Thymus (tissue), 11 donors: ENCODE results near the gene LASP1NB.

ENCODE experiments used
- DNase-seq, 9 donors: peaks; one replicate each; pipeline ENCODE4 v3.0.0-alpha.2; 2013; ENCODE audit warnings: low spot score in 9 of 9, low read depth in 6 of 9, missing footprints in 1 of 9
- H3K27ac ChIP-seq, 2 donors: one replicate each; pipeline ENCODE4 v1.5.1; 2013; ENCODE audit warnings: control low read depth in 1 of 2, low read depth in 1 of 2, low read length in 1 of 2, mild to moderate bottlenecking in 1 of 2, moderate library complexity in 1 of 2
- H3K27me3 ChIP-seq, 2 donors: one replicate each; pipeline ENCODE4 v1.5.1; 2013; ENCODE audit warnings: low read length in 1 of 2; ENCODE audit not compliant: control insufficient read depth in 2 of 2, insufficient read depth in 1 of 2
- H3K36me3 ChIP-seq, 2 donors: one replicate each; pipeline ENCODE4 v1.5.1; 2013; ENCODE audit warnings: low read length in 1 of 2, mild to moderate bottlenecking in 1 of 2, moderate library complexity in 1 of 2; ENCODE audit not compliant: control insufficient read depth in 2 of 2, insufficient read depth in 2 of 2
- H3K4me1 ChIP-seq, 2 donors: one replicate each; pipeline ENCODE4 v1.5.1; 2013; ENCODE audit warnings: low read length in 2 of 2; ENCODE audit not compliant: control insufficient read depth in 2 of 2, insufficient read depth in 2 of 2
- H3K4me3 ChIP-seq, 2 donors: one replicate each; pipeline ENCODE4 v1.5.1; 2013; ENCODE audit warnings: low read length in 2 of 2, control low read depth in 1 of 2, mild to moderate bottlenecking in 1 of 2
- H3K9me3 ChIP-seq, 2 donors: one replicate each; pipeline ENCODE4 v1.5.1; 2013; ENCODE audit warnings: low read length in 1 of 2, mild to moderate bottlenecking in 1 of 2; ENCODE audit not compliant: control insufficient read depth in 2 of 2, insufficient read depth in 1 of 2
- WGBS: extraction: QIAGEN DNeasy Blood & Tissue Kit; methylation state at CpG from one replicate; pipeline ENCODE4 v1.1.7; 2013; 5-methylcytosine and 5-hydroxymethylcytosine counted together
- donor health status: healthy.

LASP1NB gene

GRCh38 chr17:38900978-38901656 lies 24.3 kb upstream of the LASP1NB start:
- Histone ChIP-seq H3K4me3 (no peak overlapping the region), H3K9me3 (peaks cover 0 to 4% of the 10 kb centered on the region in 2 donors), H3K36me3 (peaks cover 44 to 82% of the 10 kb centered on the region in 2 donors), H3K4me1 (peaks cover 40 to 56% of the 10 kb centered on the region in 2 donors), H3K27ac (peak overlapping the region; percentile 55 to 58), H3K27me3 (no peaks in the 10 kb centered on the region)
- DNase-seq: peak in 1 of 9 donors; percentile 50
- 51% methylated on average over 10 of the region's 10 CpGs for WGBS

GRCh38 chr17:38903404-38903803 lies 22.0 kb upstream of the LASP1NB start:
- Histone ChIP-seq H3K27ac (no peak overlapping the region), H3K36me3 (peaks cover 43 to 79% of the 10 kb centered on the region in 2 donors), H3K9me3 (peaks cover 0 to 9% of the 10 kb centered on the region in 2 donors), H3K27me3 (no peaks in the 10 kb centered on the region), H3K4me1 (peaks cover 21 to 44% of the 10 kb centered on the region in 2 donors), H3K4me3 (no peak overlapping the region)
- WGBS: 98% methylated on average over 6 of the region's 6 CpGs
- no peak for DNase-seq

- DNase-seq: no peak
- peaks cover 9 to 35% of the 10 kb centered on the region in 2 donors for H3K4me1 ChIP-seq
- peaks cover 0 to 6% of the 10 kb centered on the region in 2 donors for H3K9me3 ChIP-seq
- no peak overlapping the region for H3K4me3 ChIP-seq
- WGBS: 99% methylated on average over 3 of the region's 3 CpGs
- peaks cover 46 to 77% of the 10 kb centered on the region in 2 donors for H3K36me3 ChIP-seq
- no peak overlapping the region for H3K27ac ChIP-seq
- no peaks in the 10 kb centered on the region for H3K27me3 ChIP-seq
These were observed 20.5 kb upstream of the LASP1NB start for GRCh38 chr17:38904892-38905291.

- no peak overlapping the region for H3K4me3 ChIP-seq
- H3K36me3 ChIP-seq: peaks cover 49 to 80% of the 10 kb centered on the region in 2 donors
- H3K27ac ChIP-seq: no peak overlapping the region
- WGBS: 96% methylated on average over 10 of the region's 10 CpGs
- no peaks in the 10 kb centered on the region for H3K27me3 ChIP-seq
- H3K4me1 ChIP-seq: peaks cover 9 to 30% of the 10 kb centered on the region in 2 donors
- H3K9me3 ChIP-seq: peaks cover 0 to 6% of the 10 kb centered on the region in 2 donors
- DNase-seq: no peak
These were observed 20.0 kb upstream of the LASP1NB start for GRCh38 chr17:38905375-38905774.

- H3K36me3 ChIP-seq: peaks cover 48 to 79% of the 10 kb centered on the region in 2 donors
These were observed 18.8 kb upstream of the LASP1NB start for GRCh38 chr17:38906460-38907228.

GRCh38 chr17:38907930-38908675 lies 17.3 kb upstream of the LASP1NB start:
- Histone ChIP-seq H3K36me3 (peaks cover 50 to 80% of the 10 kb centered on the region in 2 donors), H3K4me1 (peaks cover 3 to 17% of the 10 kb centered on the region in 2 donors), H3K9me3 (peaks cover 0 to 6% of the 10 kb centered on the region in 2 donors), H3K27me3 (no peaks in the 10 kb centered on the region), H3K27ac (no peak overlapping the region), H3K4me3 (no peak overlapping the region)
- 89% methylated on average over 15 of the region's 15 CpGs for WGBS
- no peak for DNase-seq

More at GRCh38 chr17:38906460-38907228, 18.8 kb upstream of the LASP1NB start:
- WGBS: 93% methylated on average over 7 of the region's 7 CpGs
- no peak overlapping the region for H3K4me3 ChIP-seq
- H3K4me1 ChIP-seq: peaks cover 3 to 18% of the 10 kb centered on the region in 2 donors
- DNase-seq: no peak
- peaks cover 0 to 6% of the 10 kb centered on the region in 2 donors for H3K9me3 ChIP-seq
- H3K27me3 ChIP-seq: no peaks in the 10 kb centered on the region
- peak overlapping the region in 1 of 2 donors; percentile 20 for H3K27ac ChIP-seq

- no peak for DNase-seq
- WGBS: 85% methylated on average over 8 of the region's 8 CpGs
- Histone ChIP-seq H3K27me3 (no peaks in the 10 kb centered on the region), H3K36me3 (peaks cover 50 to 79% of the 10 kb centered on the region in 2 donors), H3K4me1 (peaks cover 0 to 17% of the 10 kb centered on the region in 2 donors), H3K9me3 (peaks cover 0 to 6% of the 10 kb centered on the region in 2 donors), H3K27ac (no peak overlapping the region), H3K4me3 (no peak overlapping the region)
These were observed 16.7 kb upstream of the LASP1NB start for GRCh38 chr17:38908676-38909181.

GRCh38 chr17:38910325-38910724 lies 15.1 kb upstream of the LASP1NB start:
- H3K9me3 ChIP-seq: peaks cover 0 to 6% of the 10 kb centered on the region in 2 donors
- DNase-seq: no peak
- peaks cover 60 to 84% of the 10 kb centered on the region in 2 donors for H3K36me3 ChIP-seq
- no peaks in the 10 kb centered on the region for H3K27me3 ChIP-seq
- H3K4me3 ChIP-seq: no peak overlapping the region
- peaks cover 0 to 17% of the 10 kb centered on the region in 2 donors for H3K4me1 ChIP-seq
- 98% methylated on average over 5 of the region's 5 CpGs for WGBS
- H3K27ac ChIP-seq: no peak overlapping the region
